CD4-positive, CD25-positive, alpha-beta regulatory T cell (primary cell): ENCODE data around the gene GBF1. TPM values are rescaled to one million over a fixed set of nuclear protein-coding genes. Genes with fewer than 3 reads are reported as not detected.

Experiments
- ATAC-seq, 2 donors: fragments of 150-1000 bp; cut with Tn5 transposase; one replicate each; pipeline ENCODE4 v1.10.0; 2021; ENCODE audit warnings: low read depth in 2 of 2, moderate number of reproducible peaks in 2 of 2, moderate library complexity in 1 of 2
- DNase-seq, 3 donors: peaks; one replicate each; pipeline versions ENCODE4 v3.0.0 to v3.0.0-alpha.2; 2012 to 2022; ENCODE audit warnings: mixed read lengths in 1 of 3
- H3K27ac ChIP-seq: one replicate; pipeline ENCODE4 v1.7.0; 2013; ENCODE audit warnings: mild to moderate bottlenecking, low read length; ENCODE audit not compliant: insufficient read depth, poor library complexity, severe bottlenecking
- H3K27me3 ChIP-seq: one replicate; pipeline ENCODE4 v1.7.0; 2013; ENCODE audit warnings: low read length; ENCODE audit not compliant: control insufficient read depth, insufficient read depth
- H3K36me3 ChIP-seq: one replicate; pipeline ENCODE4 v1.7.0; 2013; ENCODE audit warnings: mild to moderate bottlenecking, low read length, moderate library complexity; ENCODE audit not compliant: control insufficient read depth, insufficient read depth
- H3K4me1 ChIP-seq: 2 replicates; pipeline ENCODE4 v1.7.0; 2013; ENCODE audit warnings: mild to moderate bottlenecking, low read length; ENCODE audit not compliant: insufficient read depth, control insufficient read depth, poor library complexity, severe bottlenecking
- H3K4me3 ChIP-seq: one replicate; pipeline ENCODE4 v1.7.0; 2013; ENCODE audit warnings: low read depth, mild to moderate bottlenecking, low read length, moderate library complexity
- H3K9me3 ChIP-seq, 2 experiments: 1 replicate in 1 of 2; 2 replicates in 1 of 2; pipeline ENCODE4 v1.7.0; 2013; ENCODE audit warnings: low read length in 2 of 2, mild to moderate bottlenecking in 1 of 2, moderate library complexity in 1 of 2; ENCODE audit not compliant: control insufficient read depth in 2 of 2
- H3K27ac Mint-ChIP-seq, 3 donors: one replicate each; pipeline ENCODE4 v1.8.0; 2020 to 2022; ENCODE audit warnings: mild to moderate bottlenecking in 3 of 3, mixed read lengths in 3 of 3, moderate library complexity in 2 of 3
- H3K27me3 Mint-ChIP-seq: one replicate; pipeline ENCODE4 v1.8.0; 2022; ENCODE audit warnings: mild to moderate bottlenecking, mixed read lengths
- H3K36me3 Mint-ChIP-seq: one replicate; pipeline ENCODE4 v1.8.0; 2020; ENCODE audit warnings: mixed read lengths
- H3K4me1 Mint-ChIP-seq, 4 donors: one replicate each; pipeline ENCODE4 v1.8.0; 2020 to 2022; ENCODE audit warnings: mixed read lengths in 4 of 4, mild to moderate bottlenecking in 1 of 4
- H3K4me3 Mint-ChIP-seq, 4 donors: one replicate each; pipeline ENCODE4 v1.8.0; 2020 to 2022; ENCODE audit warnings: mild to moderate bottlenecking in 4 of 4, mixed read lengths in 4 of 4, moderate library complexity in 3 of 4
- H3K9me3 Mint-ChIP-seq, 7 donors: one replicate each; pipeline ENCODE4 v1.8.0; 2020 to 2022; ENCODE audit warnings: mixed read lengths in 7 of 7, mild to moderate bottlenecking in 3 of 7, moderate library complexity in 2 of 7
- polyA plus RNA-seq, 4 donors: library from polyadenylated mRNA; unstranded; fragments of 300-500 nt; fragmentation: Illumina TruSeq; gene quantifications; one replicate each; pipeline ENCODE4 v1.2.3, GENCODE V29; 2021
- total RNA-seq: library from RNA; stranded (reverse); gene quantifications from one replicate; pipeline ENCODE4 v1.2.3, GENCODE V29; 2022

GBF1 gene
- total and polyA plus RNA-seq, 5 donors from 2014 or later = 8.8 to 45.6 (median 10.0) TPM

GRCh38 chr10:102379383-102379782 lies 134.1 kb downstream of the GBF1 start:
- H3K27me3 Mint-ChIP-seq = no peaks in the 10 kb centered on the region
- no peak overlapping the region for H3K4me3 Mint-ChIP-seq
- H3K9me3 Mint-ChIP-seq = peaks cover 0 to 3% (median 0%) of the 10 kb centered on the region in 7 donors
- Histone ChIP-seq H3K4me1 (no peaks in the 10 kb centered on the region), H3K27ac (no peak overlapping the region), H3K9me3 (no peaks in the 10 kb centered on the region), H3K4me3 (no peak overlapping the region), H3K27me3 (no peaks in the 10 kb centered on the region), H3K36me3 (peaks cover 63% of the 10 kb centered on the region)
- no peak overlapping the region for H3K27ac Mint-ChIP-seq
- H3K4me1 Mint-ChIP-seq = no peaks in the 10 kb centered on the region
- DNase-seq = no peak
- ATAC-seq = no peak
- peaks cover 40% of the 10 kb centered on the region for H3K36me3 Mint-ChIP-seq

GRCh38 chr10:102381983-102382382 lies 136.7 kb downstream of the GBF1 start:
- Histone ChIP-seq H3K9me3 (no peaks in the 10 kb centered on the region), H3K27me3 (no peaks in the 10 kb centered on the region), H3K4me1 (no peaks in the 10 kb centered on the region), H3K4me3 (no peak overlapping the region), H3K27ac (no peak overlapping the region), H3K36me3 (peaks cover 39% of the 10 kb centered on the region)
- ATAC-seq (no peak), DNase-seq (no peak)
- H3K9me3 Mint-ChIP-seq = peaks cover 0 to 3% (median 0%) of the 10 kb centered on the region in 7 donors
- peaks cover 28% of the 10 kb centered on the region for H3K36me3 Mint-ChIP-seq
- peak overlapping the region in 1 of 3 donors; percentile 41 for H3K27ac Mint-ChIP-seq
- peaks cover 0 to 6% (median 0%) of the 10 kb centered on the region in 4 donors for H3K4me1 Mint-ChIP-seq
- no peaks in the 10 kb centered on the region for H3K27me3 Mint-ChIP-seq
- no peak overlapping the region for H3K4me3 Mint-ChIP-seq

- peaks cover 38% of the 10 kb centered on the region for H3K36me3 ChIP-seq
- DNase-seq = no peak
- peaks cover 0 to 3% (median 0%) of the 10 kb centered on the region in 7 donors for H3K9me3 Mint-ChIP-seq
- H3K27me3 Mint-ChIP-seq = no peaks in the 10 kb centered on the region
- no peak overlapping the region for H3K27ac Mint-ChIP-seq
- H3K4me1 Mint-ChIP-seq = peaks cover 0 to 6% (median 0%) of the 10 kb centered on the region in 4 donors
- no peak overlapping the region for H3K27ac ChIP-seq
- H3K9me3 ChIP-seq = no peaks in the 10 kb centered on the region
- H3K4me1 ChIP-seq = no peaks in the 10 kb centered on the region
- no peak overlapping the region for H3K4me3 Mint-ChIP-seq
- peaks cover 28% of the 10 kb centered on the region for H3K36me3 Mint-ChIP-seq
- no peak for ATAC-seq
- H3K4me3 ChIP-seq = no peak overlapping the region
- H3K27me3 ChIP-seq = no peaks in the 10 kb centered on the region
These were observed 137.5 kb downstream of the GBF1 start for GRCh38 chr10:102382871-102383270.

GRCh38 chr10:102384053-102384452 lies 138.7 kb downstream of the GBF1 start:
- Mint-ChIP-seq H3K27ac (peak overlapping the region in 1 of 3 donors; percentile 32), H3K4me1 (peaks cover 0 to 6% (median 0%) of the 10 kb centered on the region in 4 donors), H3K9me3 (peaks cover 0 to under 1% (median 0%) of the 10 kb centered on the region in 7 donors), H3K27me3 (no peaks in the 10 kb centered on the region), H3K4me3 (no peak overlapping the region), H3K36me3 (peaks cover 26% of the 10 kb centered on the region)
- Histone ChIP-seq H3K27ac (no peak overlapping the region), H3K27me3 (no peaks in the 10 kb centered on the region), H3K9me3 (no peaks in the 10 kb centered on the region), H3K36me3 (peaks cover 29% of the 10 kb centered on the region), H3K4me3 (no peak overlapping the region), H3K4me1 (no peaks in the 10 kb centered on the region)
- ATAC-seq (no peak), DNase-seq (peak in 1 of 3 donors; percentile 21)

- H3K4me3 Mint-ChIP-seq = no peak overlapping the region
These were observed 139.5 kb downstream of the GBF1 start for GRCh38 chr10:102384606-102385429.

GRCh38 chr10:102389894-102390293 lies 144.6 kb downstream of the GBF1 start:
- no peaks in the 10 kb centered on the region for H3K36me3 Mint-ChIP-seq
- H3K4me3 Mint-ChIP-seq = peak overlapping the region in 1 of 4 donors; percentile 72
- Histone ChIP-seq H3K36me3 (no peaks in the 10 kb centered on the region), H3K4me3 (no peak overlapping the region), H3K27ac (no peak overlapping the region), H3K27me3 (no peaks in the 10 kb centered on the region), H3K4me1 (peaks cover 6% of the 10 kb centered on the region), H3K9me3 (no peaks in the 10 kb centered on the region)
- no peaks in the 10 kb centered on the region for H3K9me3 Mint-ChIP-seq
- H3K27me3 Mint-ChIP-seq = peaks cover 8% of the 10 kb centered on the region
- ATAC-seq (no peak), DNase-seq (no peak)
- H3K4me1 Mint-ChIP-seq = peaks cover 4 to 12% (median 8%) of the 10 kb centered on the region in 4 donors
- H3K27ac Mint-ChIP-seq = no peak overlapping the region

More at GRCh38 chr10:102384606-102385429, 139.5 kb downstream of the GBF1 start:
- no peaks in the 10 kb centered on the region for H3K4me1 ChIP-seq
- ATAC-seq = no peak
- H3K27ac ChIP-seq = no peak overlapping the region
- H3K36me3 Mint-ChIP-seq = peaks cover 21% of the 10 kb centered on the region
- H3K27ac Mint-ChIP-seq = peak overlapping the region in 1 of 3 donors; percentile 76
- no peaks in the 10 kb centered on the region for H3K9me3 Mint-ChIP-seq
- no peak overlapping the region for H3K4me3 ChIP-seq
- no peaks in the 10 kb centered on the region for H3K27me3 ChIP-seq
- H3K27me3 Mint-ChIP-seq = no peaks in the 10 kb centered on the region
- DNase-seq = no peak
- H3K4me1 Mint-ChIP-seq = peaks cover 0 to 6% (median 0%) of the 10 kb centered on the region in 4 donors
- H3K9me3 ChIP-seq = no peaks in the 10 kb centered on the region
- H3K36me3 ChIP-seq = peaks cover 22% of the 10 kb centered on the region

- H3K4me3 Mint-ChIP-seq = peak overlapping the region in 3 of 4 donors; percentile 11 to 96 (median 38)
- no peak for ATAC-seq
- no peaks in the 10 kb centered on the region for H3K9me3 ChIP-seq
- peaks cover 3% of the 10 kb centered on the region for H3K36me3 ChIP-seq
- DNase-seq = no peak
- H3K9me3 Mint-ChIP-seq = no peaks in the 10 kb centered on the region
- H3K4me3 ChIP-seq = no peak overlapping the region
- H3K36me3 Mint-ChIP-seq = no peaks in the 10 kb centered on the region
- peak overlapping the region in 2 of 3 donors; percentile 2 to 95 for H3K27ac Mint-ChIP-seq
- peaks cover 4 to 29% (median 12%) of the 10 kb centered on the region in 4 donors for H3K4me1 Mint-ChIP-seq
- no peaks in the 10 kb centered on the region for H3K27me3 ChIP-seq
- peaks cover 10% of the 10 kb centered on the region for H3K27me3 Mint-ChIP-seq
- no peak overlapping the region for H3K27ac ChIP-seq
- peaks cover 20% of the 10 kb centered on the region for H3K4me1 ChIP-seq
These were observed 147.0 kb downstream of the GBF1 start for GRCh38 chr10:102392306-102392705.
